ENCODE data around the gene ADH7.

- no peak for TF ChIP-seq POLR2A (IDR thresholded peaks at IDR 0.05; ENCODE audit: low read depth, low read length)
- TF ChIP-seq POLR2AphosphoS5 (IDR thresholded peaks at IDR 0.05; ENCODE audit: low read depth, low read length) = no peak
These were observed 22.1 kb upstream of the ADH7 start for GRCh38 chr4:99457270-99457669.

All from GM12892 (cell line).